NT2/D1 (cell line): Measurements from ENCODE around the gene CD47.

Experiments used
- SUZ12 ChIP-seq: IDR thresholded peaks from 2 replicates; pipeline ENCODE4 v1.6.1; 2011; ENCODE audit not compliant: insufficient read length, insufficient read depth; ENCODE audit errors: extremely low read depth
- YY1 ChIP-seq: IDR thresholded peaks from 2 replicates; pipeline ENCODE4 v1.6.1; 2011; ENCODE audit not compliant: insufficient read length, insufficient read depth
- ZNF274 ChIP-seq: IDR thresholded peaks from 2 replicates; pipeline ENCODE4 v1.6.1; 2011; ENCODE audit warnings: mild to moderate bottlenecking, low read depth, low read length

- TF ChIP-seq YY1 (no peak), SUZ12 (no peak), ZNF274 (no peak)
These were observed 5.0 kb downstream of the CD47 start for GRCh38 chr3:108085810-108086350.
